GM12878 (cell line): Measurements from ENCODE around the gene FBXW8. TPM values are rescaled to one million over a fixed set of nuclear protein-coding genes. Genes with fewer than 3 reads are reported as not detected.

Experiments
- ATAC-seq: fragments of 200-7000 bp; cut with Tn5 transposase; 3 replicates; pipeline ENCODE4 v1.9.1; 2020; ENCODE audit warnings: mild to moderate bottlenecking, moderate library complexity
- BruUV-seq: library from RNA; stranded (reverse); fragments of 400-500 nt; replicated peaks from 2 replicates; lab custom pipeline; 2021; lab: Mats Ljungman, UMichigan
- CTCF ChIA-PET: fragments of 300-600 bp; sonication (Branson Sonifier 250); formaldehyde crosslinking; extraction: SDS; loops from one replicate; lab custom pipeline; 2021; ENCODE audit warnings: inconsistent platforms; lab: Yijun Ruan, JAX
- POLR2A ChIA-PET: fragments of 350-600 bp; formaldehyde crosslinking; extraction: SDS; loops from one replicate; lab custom pipeline; 2021; ENCODE audit warnings: inconsistent platforms; lab: Charles Lee
- RAD21 ChIA-PET: fragments of 300-600 bp; sonication (Branson Sonifier 250); formaldehyde crosslinking; loops from one replicate; lab custom pipeline; 2023; ENCODE audit warnings: antibody characterized with exemption; ENCODE audit not compliant: unreplicated experiment; lab: Charles Lee
- SMC1A ChIA-PET: fragments of 300-600 bp; sonication (Branson Sonifier 250); formaldehyde crosslinking; loops from one replicate; lab custom pipeline; 2023; ENCODE audit not compliant: unreplicated experiment, uncharacterized antibody; lab: Charles Lee
- DNase-seq: peaks from one replicate; pipeline ENCODE4 v3.0.0-alpha.2; 2011; ENCODE audit warnings: low read depth, low spot score
- FAIRE-seq: peaks from 3 replicates; lab custom pipeline; 2011; peaks lifted over from hg19 to GRCh38; lab: Jason Lieb, UNC
- H2AFZ ChIP-seq: 2 replicates; pipeline ENCODE4 v1.6.0; 2011; ENCODE audit warnings: low read depth, low read length, control low read depth; ENCODE audit not compliant: control insufficient read depth
- H3K27ac ChIP-seq: 2 replicates; pipeline ENCODE4 v1.5.1; 2011; ENCODE audit warnings: control low read depth; ENCODE audit not compliant: control insufficient read depth, insufficient read depth
- H3K27me3 ChIP-seq, 2 experiments: replicated peaks in 1 of 2; 2 replicates each; pipeline versions ENCODE4 v1.6.0 to v1.6.1; 2011; ENCODE audit warnings: low read length in 1 of 2; ENCODE audit not compliant: control insufficient read depth in 2 of 2, insufficient read depth in 2 of 2
- H3K36me3 ChIP-seq, 2 experiments: 2 replicates each; pipeline ENCODE4 v1.5.1; 2011; ENCODE audit warnings: low read length in 1 of 2; ENCODE audit not compliant: control insufficient read depth in 2 of 2, insufficient read depth in 2 of 2
- H3K4me1 ChIP-seq: 2 replicates; pipeline ENCODE4 v1.6.1; 2011; ENCODE audit warnings: mild to moderate bottlenecking, low read length, moderate library complexity, mixed read lengths; ENCODE audit not compliant: control insufficient read depth, insufficient read depth
- H3K4me2 ChIP-seq: 2 replicates; pipeline ENCODE4 v1.6.0; 2011; ENCODE audit warnings: control low read depth; ENCODE audit not compliant: control insufficient read depth, insufficient read depth
- H3K4me3 ChIP-seq: fragments of 200-600 bp; sonication (generic); 2 replicates; pipeline ENCODE4 v1.5.1; 2016
- H3K79me2 ChIP-seq: 2 replicates; pipeline ENCODE4 v1.6.0; 2011; ENCODE audit warnings: low read length; ENCODE audit not compliant: control insufficient read depth, insufficient read depth
- H3K9ac ChIP-seq: 2 replicates; pipeline ENCODE4 v1.8.0; 2011; ENCODE audit warnings: low read length, control low read depth, mixed read lengths; ENCODE audit not compliant: control insufficient read depth, insufficient read depth
- H3K9me3 ChIP-seq: replicated peaks from 3 replicates; pipeline ENCODE4 v1.5.1; 2011; ENCODE audit warnings: mild to moderate bottlenecking, low read length; ENCODE audit not compliant: control insufficient read depth, insufficient read depth
- H4K20me1 ChIP-seq: 2 replicates; pipeline ENCODE4 v1.6.0; 2011; ENCODE audit not compliant: control insufficient read depth, insufficient read depth
- DPF2 ChIP-seq: fragments of 450-650 bp; IDR thresholded peaks from 2 replicates; pipeline ENCODE4 v1.6.1; 2017; ENCODE audit warnings: mild to moderate bottlenecking
- FOXK2 ChIP-seq: fragments of 450-650 bp; IDR thresholded peaks from 2 replicates; pipeline ENCODE4 v1.6.1; 2017; ENCODE audit warnings: mild to moderate bottlenecking, moderate library complexity
- POU2F2 ChIP-seq: IDR thresholded peaks from 3 replicates; pipeline ENCODE4 v1.6.1; 2011; ENCODE audit warnings: low read depth, mild to moderate bottlenecking, low read length, borderline replicate concordance
- SIN3A ChIP-seq: IDR thresholded peaks from 2 replicates; pipeline ENCODE4 v1.6.1; 2012; ENCODE audit warnings: low read depth, low read length, improper control_type of control experiment
- SMAD1 ChIP-seq: fragments of 450-650 bp; IDR thresholded peaks from 2 replicates; pipeline ENCODE4 v1.6.1; 2018; ENCODE audit warnings: mild to moderate bottlenecking, low read depth; ENCODE audit not compliant: partially characterized antibody
- SREBF2 ChIP-seq: IDR thresholded peaks from 2 replicates; pipeline ENCODE4 v1.6.1; 2012; ENCODE audit warnings: mild to moderate bottlenecking, low read length
- STAT1 ChIP-seq: fragments of 450-650 bp; conservative IDR thresholded peaks from 2 replicates; pipeline ENCODE4 v1.6.1; 2014; ENCODE audit warnings: antibody characterized with exemption, mild to moderate bottlenecking
- SUPT20H ChIP-seq: IDR thresholded peaks from 2 replicates; pipeline ENCODE4 v1.6.1; 2011; ENCODE audit warnings: low read depth, mild to moderate bottlenecking, low read length, moderate library complexity, borderline replicate concordance; ENCODE audit not compliant: control insufficient read depth
- ZNF217 ChIP-seq: fragments of 450-650 bp; IDR thresholded peaks from 2 replicates; pipeline ENCODE4 v1.6.1; 2017; ENCODE audit warnings: antibody characterized with exemption, mild to moderate bottlenecking
- WGBS: methylation state at CpG from one replicate; pipeline ENCODE4 v1.1.6; 2016; ENCODE audit warnings: low lambda C conversion rate; ENCODE audit not compliant: insufficient replicate concordance, insufficient coverage; ENCODE audit errors: missing lambda C conversion rate; 5-methylcytosine and 5-hydroxymethylcytosine counted together
- in situ Hi-C: fragments of 300-500 bp; cut with MboI; formaldehyde crosslinking; loops from 9 replicates; pipeline ENCODE4 v1.14.3; 2018; ENCODE audit warnings: mixed read lengths
- intact Hi-C: fragments of 100-400 bp; cut with micrococcal nuclease; formaldehyde crosslinking; loops from one replicate; pipeline ENCODE4 v1.14.2; 2022; ENCODE audit not compliant: unreplicated experiment
- polyA plus RNA-seq, 11 experiments: library from polyadenylated mRNA; depleted of rRNA in 4 of 11; unstranded in 6 of 11; stranded (reverse) in 5 of 11; fragments of >200 nt; fragmentation: Nextera tagmentation in 4 of 11; fragmentation: Illumina TruSeq in 1 of 11; extraction: Ambion mirVana in 4 of 11; extraction: Trizol in 1 of 11; gene quantifications; 1 replicate in 1 of 11; 2 replicates in 10 of 11; pipeline versions ENCODE4 v1.2.1 to v1.2.3, GENCODE V29; 2011 to 2016; ENCODE audit warnings: inconsistent platforms in 2 of 11, missing spikeins in 2 of 11, low read depth in 1 of 11
- total RNA-seq, 4 experiments: library from RNA; depleted of rRNA in 3 of 4; stranded (reverse); fragments of >200 nt in 3 of 4; fragmentation: Illumina TruSeq in 1 of 4; extraction: Trizol in 1 of 4; gene quantifications; 2 replicates each; pipeline versions ENCODE4 v1.2.1 to v1.2.3, GENCODE V29; 2013 to 2021
- TF ChIP-seq, protein P1 (sequence below): fragments of 450-650 bp; formaldehyde crosslinking; IDR thresholded peaks from 2 replicates; pipeline ENCODE4 v1.5.0; 2022; ENCODE audit warnings: mild to moderate bottlenecking, missing genetic modification characterization
- TF ChIP-seq, protein P2 (sequence below): IDR thresholded peaks from 2 replicates; pipeline ENCODE4 v1.6.1; 2011; ENCODE audit warnings: low read depth, mild to moderate bottlenecking, low read length, moderate library complexity, borderline replicate concordance; ENCODE audit errors: extremely low read depth

Gene FBXW8
- total and polyA plus RNA-seq, 10 of the 15 experiments (the other 5 are each of a cell fraction or from before 2014, with no cell fraction given): 0.49 to 7.5 (median 4.4) TPM

DNA sequence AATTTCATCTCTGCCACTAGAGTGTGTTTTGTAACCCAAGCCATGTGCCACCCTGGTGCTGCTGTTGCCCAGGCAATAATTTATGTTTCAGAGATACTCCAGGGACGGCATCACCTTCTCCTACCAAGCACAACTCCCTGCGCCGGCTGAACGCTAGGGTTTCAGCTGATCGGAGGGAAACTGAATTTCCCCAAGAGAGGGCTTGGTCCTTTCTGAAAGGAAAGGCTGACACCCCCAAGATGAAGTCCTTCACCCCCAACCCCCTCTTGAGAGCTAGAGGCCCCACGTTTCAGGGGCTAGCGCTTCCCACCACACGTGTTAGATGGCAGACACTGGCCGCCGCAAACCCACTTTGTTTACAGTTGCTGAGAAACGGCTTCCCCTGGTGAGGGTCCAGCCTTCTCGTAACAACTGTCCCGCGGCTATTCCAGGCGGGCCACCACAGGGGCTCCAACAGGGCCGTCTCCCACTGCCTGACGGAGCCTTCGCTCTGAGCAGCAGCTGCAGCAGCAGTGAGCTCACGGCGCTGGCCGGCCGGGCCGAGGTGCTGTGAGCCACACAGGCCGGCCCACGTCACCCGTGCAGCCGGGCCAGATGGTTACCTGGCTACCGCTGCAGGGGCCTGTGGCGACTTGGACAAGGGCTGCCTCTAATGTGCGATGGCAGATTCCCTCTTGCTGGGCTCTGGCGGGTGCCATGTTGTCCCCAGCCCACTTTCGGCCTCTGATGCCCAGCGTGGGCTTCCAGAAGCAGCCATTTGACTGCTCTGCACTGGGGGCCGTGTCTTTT, 122.0 kb downstream of the FBXW8 start:
- WGBS: 33% methylated on average over 34 of the region's 34 CpGs
- ChIA-PET RAD21 (no interaction called here), POLR2A (no interaction called here), CTCF (interaction anchor here (1.9 kb wide), 1 partner anchor 87 kb away, joined by 7 read pairs; no protein-coding TSS in a partner anchor), SMC1A (interaction anchor here (1.4 kb wide), 1 partner anchor 87 kb away, joined by 3 read pairs; no protein-coding TSS in a partner anchor)
- Histone ChIP-seq H2AFZ (no peak overlapping the region), H3K27me3 (peaks cover 0 to 4% of the 10 kb centered on the region in 2 experiments; a peak in 1 of 4 replicates), H3K79me2 (no peaks in the 10 kb centered on the region), H3K4me2 (no peak overlapping the region), H3K36me3 (no peaks in the 10 kb centered on the region; a peak in 2 of 4 replicates), H3K4me3 (no peak overlapping the region), H4K20me1 (no peaks in the 10 kb centered on the region), H3K9me3 (no peaks in the 10 kb centered on the region), H3K9ac (no peak overlapping the region), H3K4me1 (no peaks in the 10 kb centered on the region; the same call in 1 of the 2 replicates), H3K27ac (no peak overlapping the region)
- DNase-seq (no peak), FAIRE-seq (no peak), ATAC-seq (peak; percentile 43)
- intact Hi-C loops (no loop called here), in situ Hi-C loops (no loop called here)
- BruUV-seq: no TSS peak
- TF ChIP-seq SIN3A (no peak), SMAD1 (no peak), SUPT20H (no peak)

DNA sequence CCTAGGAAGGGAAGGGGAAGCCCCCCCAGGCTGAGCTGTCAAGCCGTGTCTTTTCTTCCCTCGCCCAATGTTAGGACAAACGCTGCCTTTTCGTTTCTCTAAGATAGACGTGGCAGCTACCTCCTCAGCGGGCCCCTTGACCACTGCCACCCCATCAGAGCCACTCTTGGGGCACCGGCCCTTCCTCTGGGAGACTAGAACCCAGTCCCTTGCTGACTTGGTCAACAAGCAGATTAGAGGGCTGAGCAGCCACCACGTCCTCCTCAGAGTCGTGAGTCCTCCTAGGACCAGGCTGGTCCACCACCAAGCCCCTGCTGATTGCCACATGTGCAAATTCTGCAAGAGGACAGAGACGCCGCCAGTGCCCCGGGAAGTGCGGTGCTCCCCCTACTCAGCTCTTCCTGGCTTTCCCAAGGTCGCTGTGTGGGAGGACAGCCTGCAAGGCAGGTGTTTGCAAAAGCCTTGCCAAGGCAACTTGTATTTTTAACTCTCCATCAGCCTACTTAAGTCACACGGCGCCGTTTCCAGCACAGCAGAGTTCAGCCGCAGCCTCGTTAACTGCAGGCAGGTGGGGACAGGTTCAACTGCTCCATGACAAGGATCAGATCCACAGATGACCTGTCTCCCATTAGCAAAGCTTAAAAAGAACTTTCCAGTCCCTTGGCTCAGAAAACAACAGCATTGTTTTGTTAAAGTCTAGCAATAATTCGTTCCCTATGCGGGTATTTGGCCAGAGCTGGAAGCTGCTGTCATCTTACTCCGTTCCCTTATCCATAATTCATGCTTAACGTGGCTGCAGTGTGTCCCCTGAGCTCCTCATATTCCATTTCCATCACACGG, 122.9 kb downstream of the FBXW8 start:
- 76% methylated on average over 24 of the region's 24 CpGs for WGBS
- ATAC-seq (no peak), DNase-seq (no peak), FAIRE-seq (no peak)
- Histone ChIP-seq H3K27ac (no peak overlapping the region), H3K9ac (no peak overlapping the region), H3K4me2 (no peak overlapping the region), H4K20me1 (no peaks in the 10 kb centered on the region), H3K9me3 (no peaks in the 10 kb centered on the region), H3K27me3 (peaks cover 0 to 4% of the 10 kb centered on the region in 2 experiments; a peak in 1 of 4 replicates), H3K4me1 (no peaks in the 10 kb centered on the region; the same call in 1 of the 2 replicates), H3K4me3 (no peak overlapping the region), H3K79me2 (no peaks in the 10 kb centered on the region), H2AFZ (no peak overlapping the region), H3K36me3 (no peaks in the 10 kb centered on the region)
- no TSS peak for BruUV-seq
- in situ Hi-C loops (no loop called here), intact Hi-C loops (no loop called here)
- SMC1A ChIA-PET: interaction anchor here (1.4 kb wide), 1 partner anchor 86 kb away, joined by 3 read pairs; no protein-coding TSS in a partner anchor
- RAD21 ChIA-PET: no interaction called here
- POLR2A ChIA-PET: no interaction called here
- CTCF ChIA-PET: interaction anchor here (1.9 kb wide), 1 partner anchor 86 kb away, joined by 7 read pairs; no protein-coding TSS in a partner anchor
- TF ChIP-seq, protein P1, sequence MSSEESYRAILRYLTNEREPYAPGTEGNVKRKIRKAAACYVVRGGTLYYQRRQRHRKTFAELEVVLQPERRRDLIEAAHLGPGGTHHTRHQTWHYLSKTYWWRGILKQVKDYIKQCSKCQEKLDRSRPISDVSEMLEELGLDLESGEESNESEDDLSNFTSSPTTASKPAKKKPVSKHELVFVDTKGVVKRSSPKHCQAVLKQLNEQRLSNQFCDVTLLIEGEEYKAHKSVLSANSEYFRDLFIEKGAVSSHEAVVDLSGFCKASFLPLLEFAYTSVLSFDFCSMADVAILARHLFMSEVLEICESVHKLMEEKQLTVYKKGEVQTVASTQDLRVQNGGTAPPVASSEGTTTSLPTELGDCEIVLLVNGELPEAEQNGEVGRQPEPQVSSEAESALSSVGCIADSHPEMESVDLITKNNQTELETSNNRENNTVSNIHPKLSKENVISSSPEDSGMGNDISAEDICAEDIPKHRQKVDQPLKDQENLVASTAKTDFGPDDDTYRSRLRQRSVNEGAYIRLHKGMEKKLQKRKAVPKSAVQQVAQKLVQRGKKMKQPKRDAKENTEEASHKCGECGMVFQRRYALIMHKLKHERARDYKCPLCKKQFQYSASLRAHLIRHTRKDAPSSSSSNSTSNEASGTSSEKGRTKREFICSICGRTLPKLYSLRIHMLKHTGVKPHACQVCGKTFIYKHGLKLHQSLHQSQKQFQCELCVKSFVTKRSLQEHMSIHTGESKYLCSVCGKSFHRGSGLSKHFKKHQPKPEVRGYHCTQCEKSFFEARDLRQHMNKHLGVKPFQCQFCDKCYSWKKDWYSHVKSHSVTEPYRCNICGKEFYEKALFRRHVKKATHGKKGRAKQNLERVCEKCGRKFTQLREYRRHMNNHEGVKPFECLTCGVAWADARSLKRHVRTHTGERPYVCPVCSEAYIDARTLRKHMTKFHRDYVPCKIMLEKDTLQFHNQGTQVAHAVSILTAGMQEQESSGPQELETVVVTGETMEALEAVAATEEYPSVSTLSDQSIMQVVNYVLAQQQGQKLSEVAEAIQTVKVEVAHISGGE (CRISPR knock-in tag): no peak
- TF ChIP-seq, protein P2, sequence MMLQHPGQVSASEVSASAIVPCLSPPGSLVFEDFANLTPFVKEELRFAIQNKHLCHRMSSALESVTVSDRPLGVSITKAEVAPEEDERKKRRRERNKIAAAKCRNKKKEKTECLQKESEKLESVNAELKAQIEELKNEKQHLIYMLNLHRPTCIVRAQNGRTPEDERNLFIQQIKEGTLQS: no peak
- TF ChIP-seq DPF2 (no peak), SREBF2 (no peak), ZNF217 (no peak), POU2F2 (no peak), STAT1 (no peak), FOXK2 (no peak)
